ENCODE measurements around the gene NKD2.

DNA sequence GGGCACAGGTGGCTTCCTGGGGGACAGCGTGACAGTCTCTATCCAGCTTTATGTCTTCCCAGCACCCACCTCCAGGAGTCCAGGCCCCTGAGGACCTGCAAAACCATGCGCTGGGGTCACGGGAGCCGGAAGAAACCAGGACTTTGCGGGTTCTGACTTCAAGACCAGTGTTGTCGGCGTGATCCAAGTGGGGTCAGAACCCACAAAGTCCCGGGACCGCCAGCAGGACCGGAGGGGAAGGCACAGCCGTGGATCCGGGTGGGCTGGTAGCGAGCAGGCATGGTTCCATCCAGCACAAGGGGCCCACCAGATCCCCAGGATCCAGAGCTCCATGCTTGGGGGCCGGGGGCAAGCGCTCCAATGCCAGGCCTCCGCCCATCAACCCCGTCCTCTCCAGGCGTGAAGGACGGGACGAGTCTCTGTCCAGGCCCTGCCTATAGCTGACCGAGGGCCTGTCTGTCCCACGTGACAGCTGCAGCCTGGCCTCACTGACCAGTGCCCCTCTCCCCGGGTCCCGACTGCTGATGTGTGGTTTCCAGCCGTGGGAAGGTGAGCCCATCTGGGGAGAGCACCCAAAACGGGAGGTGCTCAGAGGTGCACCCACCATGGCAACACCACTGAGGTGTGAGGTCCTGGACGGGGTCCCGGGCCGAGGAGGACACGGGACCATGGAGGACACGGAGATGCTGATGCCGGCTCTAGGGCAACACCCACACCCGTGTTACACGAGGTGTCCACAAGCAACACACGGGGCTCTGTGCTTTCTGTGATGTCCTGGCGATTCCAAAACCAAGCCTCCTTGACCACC, 54.4 kb downstream of the NKD2 start:
- TF ChIP-seq, protein P1, sequence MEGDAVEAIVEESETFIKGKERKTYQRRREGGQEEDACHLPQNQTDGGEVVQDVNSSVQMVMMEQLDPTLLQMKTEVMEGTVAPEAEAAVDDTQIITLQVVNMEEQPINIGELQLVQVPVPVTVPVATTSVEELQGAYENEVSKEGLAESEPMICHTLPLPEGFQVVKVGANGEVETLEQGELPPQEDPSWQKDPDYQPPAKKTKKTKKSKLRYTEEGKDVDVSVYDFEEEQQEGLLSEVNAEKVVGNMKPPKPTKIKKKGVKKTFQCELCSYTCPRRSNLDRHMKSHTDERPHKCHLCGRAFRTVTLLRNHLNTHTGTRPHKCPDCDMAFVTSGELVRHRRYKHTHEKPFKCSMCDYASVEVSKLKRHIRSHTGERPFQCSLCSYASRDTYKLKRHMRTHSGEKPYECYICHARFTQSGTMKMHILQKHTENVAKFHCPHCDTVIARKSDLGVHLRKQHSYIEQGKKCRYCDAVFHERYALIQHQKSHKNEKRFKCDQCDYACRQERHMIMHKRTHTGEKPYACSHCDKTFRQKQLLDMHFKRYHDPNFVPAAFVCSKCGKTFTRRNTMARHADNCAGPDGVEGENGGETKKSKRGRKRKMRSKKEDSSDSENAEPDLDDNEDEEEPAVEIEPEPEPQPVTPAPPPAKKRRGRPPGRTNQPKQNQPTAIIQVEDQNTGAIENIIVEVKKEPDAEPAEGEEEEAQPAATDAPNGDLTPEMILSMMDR (conservative IDR thresholded peaks at IDR 0.05): no peak
- no peak for TF ChIP-seq EZH2 (IDR thresholded peaks at IDR 0.05; ENCODE audit: low read depth)
